Fibroblast of skin of left quadriceps (primary cell): Measurements from ENCODE around the gene EFHD2.
"Not testable (repeated sequence)": the region's sequence is repeated elsewhere in the genome, so short reads cannot be mapped to it uniquely, and the experiment has no call there.

Source experiments
- DNase-seq, 2 experiments: peaks; one replicate each; pipeline ENCODE4 v3.0.0-alpha.2; 2013; ENCODE audit warnings: low read depth in 2 of 2

The EFHD2 gene

GRCh38 chr1:15452866-15453571, 43.3 kb downstream of the EFHD2 start:
- no peak for DNase-seq

- DNase-seq: no peak
Observed at GRCh38 chr1:15453734-15454133, 44.0 kb downstream of the EFHD2 start.

- DNase-seq: no peak
Observed at GRCh38 chr1:15454256-15454655, 44.6 kb downstream of the EFHD2 start.

- DNase-seq: no peak
Observed at GRCh38 chr1:15455522-15455921, 45.8 kb downstream of the EFHD2 start.

- no peak for DNase-seq
Observed at GRCh38 chr1:15456313-15456954, 46.7 kb downstream of the EFHD2 start, which contains the start of gene CELA2A. CELA2A (plus strand) TSS chr1:15456732; CDS start chr1:15456754, 22 bp downstream.

GRCh38 chr1:15457585-15457984, 47.9 kb downstream of the EFHD2 start:
- no peak for DNase-seq

GRCh38 chr1:15458388-15458787, 48.7 kb downstream of the EFHD2 start:
- DNase-seq: not testable (repeated sequence)

- no peak for DNase-seq
Observed at GRCh38 chr1:15459771-15460707, 50.4 kb downstream of the EFHD2 start.

- DNase-seq: no peak
Observed at GRCh38 chr1:15460708-15461095, 51.0 kb downstream of the EFHD2 start.

- DNase-seq: not testable (repeated sequence)
Observed at GRCh38 chr1:15463064-15463800, 53.5 kb downstream of the EFHD2 start.

GRCh38 chr1:15463926-15464322, 54.2 kb downstream of the EFHD2 start:
- not testable (repeated sequence) for DNase-seq

GRCh38 chr1:15465674-15466073, 56.0 kb downstream of the EFHD2 start:
- no peak for DNase-seq

- not testable (repeated sequence) for DNase-seq
Observed at GRCh38 chr1:15466955-15467625, 57.4 kb downstream of the EFHD2 start.

GRCh38 chr1:15468145-15468544, 58.5 kb downstream of the EFHD2 start:
- DNase-seq: no peak

GRCh38 chr1:15469361-15469760, 59.7 kb downstream of the EFHD2 start:
- DNase-seq: no peak

GRCh38 chr1:15469821-15470448, 60.2 kb downstream of the EFHD2 start:
- not testable (repeated sequence) for DNase-seq

GRCh38 chr1:15471067-15471466, 61.4 kb downstream of the EFHD2 start:
- not testable (repeated sequence) for DNase-seq

- not testable (repeated sequence) for DNase-seq
Observed at GRCh38 chr1:15471723-15472122, 62.0 kb downstream of the EFHD2 start.

- DNase-seq: no peak
Observed at GRCh38 chr1:15472587-15472986, 62.9 kb downstream of the EFHD2 start.

- no peak for DNase-seq
Observed at GRCh38 chr1:15475752-15476314, 66.1 kb downstream of the EFHD2 start, which contains the start of gene CELA2B. CELA2B (plus strand) TSS chr1:15476104; CDS start chr1:15476126, 22 bp downstream.
